Nephron (organoid): Measurements from ENCODE around the gene MEF2A.

Experiments used
- H3K27ac Mint-ChIP-seq, 3 experiments: 2 replicates each; pipeline ENCODE4 v1.8.0; 2020; ENCODE audit warnings: mixed read lengths in 3 of 3, mild to moderate bottlenecking in 2 of 3, moderate library complexity in 1 of 3
- H3K27me3 Mint-ChIP-seq: 2 replicates; pipeline ENCODE4 v1.8.0; 2021; ENCODE audit warnings: low read depth, mild to moderate bottlenecking, moderate library complexity, mixed read lengths
- H3K36me3 Mint-ChIP-seq: 2 replicates; pipeline ENCODE4 v1.8.0; 2020; ENCODE audit warnings: low read depth, mixed read lengths
- H3K4me1 Mint-ChIP-seq: 2 replicates; pipeline ENCODE4 v1.8.0; 2020; ENCODE audit warnings: mixed read lengths
- H3K4me3 Mint-ChIP-seq, 3 experiments: 2 replicates each; pipeline ENCODE4 v1.8.0; 2020; ENCODE audit warnings: mild to moderate bottlenecking in 3 of 3, mixed read lengths in 3 of 3, moderate library complexity in 2 of 3
- H3K9me3 Mint-ChIP-seq: 2 replicates; pipeline ENCODE4 v1.8.0; 2020; ENCODE audit warnings: mixed read lengths
- CTCF ChIP-seq, 3 experiments: fragments of 200-600 bp; sonication (generic); IDR thresholded peaks; one replicate each; pipeline ENCODE4 v1.5.0; 2021; ENCODE audit warnings: antibody characterized with exemption in 3 of 3; ENCODE audit not compliant: unreplicated experiment in 3 of 3

The MEF2A gene

GRCh38 chr15:99630607-99631131 is 64.9 kb downstream of the MEF2A start:
- H3K9me3 Mint-ChIP-seq, result peaks cover 34% of the 10 kb centered on the region
- no peaks in the 10 kb centered on the region for H3K27me3 Mint-ChIP-seq
- TF ChIP-seq CTCF (IDR thresholded peaks at IDR 0.05; ENCODE audit: unreplicated experiment in 3 of 3), result no peak
- no peak overlapping the region for H3K4me3 Mint-ChIP-seq
- H3K36me3 Mint-ChIP-seq, result peaks cover 73% of the 10 kb centered on the region
- H3K27ac Mint-ChIP-seq, result peak overlapping the region; percentile 8 to 80 (median 57)
- H3K4me1 Mint-ChIP-seq, result peaks cover 17% of the 10 kb centered on the region

- H3K9me3 Mint-ChIP-seq, result peaks cover 33% of the 10 kb centered on the region
- H3K27ac Mint-ChIP-seq, result peak overlapping the region; percentile 21 to 80 (median 57)
- no peaks in the 10 kb centered on the region for H3K27me3 Mint-ChIP-seq
Measured at GRCh38 chr15:99631255-99631654, 65.5 kb downstream of the MEF2A start.

GRCh38 chr15:99632521-99632920 is 66.7 kb downstream of the MEF2A start:
- H3K27me3 Mint-ChIP-seq, result no peaks in the 10 kb centered on the region
- H3K36me3 Mint-ChIP-seq, result peaks cover 76% of the 10 kb centered on the region
- H3K27ac Mint-ChIP-seq, result no peak overlapping the region
- H3K9me3 Mint-ChIP-seq, result peaks cover 34% of the 10 kb centered on the region
- H3K4me1 Mint-ChIP-seq, result peaks cover 17% of the 10 kb centered on the region
- no peak overlapping the region for H3K4me3 Mint-ChIP-seq
- TF ChIP-seq CTCF (IDR thresholded peaks at IDR 0.05; ENCODE audit: unreplicated experiment in 3 of 3), result no peak

More at GRCh38 chr15:99631255-99631654, 65.5 kb downstream of the MEF2A start:
- no peak overlapping the region for H3K4me3 Mint-ChIP-seq
- peaks cover 17% of the 10 kb centered on the region for H3K4me1 Mint-ChIP-seq
- TF ChIP-seq CTCF (IDR thresholded peaks at IDR 0.05; ENCODE audit: unreplicated experiment in 3 of 3), result no peak
- H3K36me3 Mint-ChIP-seq, result peaks cover 73% of the 10 kb centered on the region

- Mint-ChIP-seq H3K4me1 (peaks cover 17% of the 10 kb centered on the region), H3K27me3 (no peaks in the 10 kb centered on the region), H3K9me3 (peaks cover 38% of the 10 kb centered on the region), H3K36me3 (peaks cover 76% of the 10 kb centered on the region), H3K27ac (no peak overlapping the region), H3K4me3 (no peak overlapping the region)
- TF ChIP-seq CTCF (IDR thresholded peaks at IDR 0.05; ENCODE audit: unreplicated experiment in 3 of 3), result no peak
Measured at GRCh38 chr15:99633655-99634054, 67.9 kb downstream of the MEF2A start.

GRCh38 chr15:99634576-99634975 is 68.8 kb downstream of the MEF2A start:
- Mint-ChIP-seq H3K27ac (no peak overlapping the region), H3K4me3 (no peak overlapping the region), H3K9me3 (peaks cover 38% of the 10 kb centered on the region), H3K27me3 (no peaks in the 10 kb centered on the region), H3K4me1 (peaks cover 17% of the 10 kb centered on the region), H3K36me3 (peaks cover 73% of the 10 kb centered on the region)
- no peak for TF ChIP-seq CTCF (IDR thresholded peaks at IDR 0.05; ENCODE audit: unreplicated experiment in 3 of 3)

GRCh38 chr15:99635145-99635544 is 69.4 kb downstream of the MEF2A start:
- Mint-ChIP-seq H3K27me3 (no peaks in the 10 kb centered on the region), H3K4me3 (no peak overlapping the region), H3K27ac (no peak overlapping the region), H3K4me1 (peaks cover 17% of the 10 kb centered on the region), H3K36me3 (peaks cover 74% of the 10 kb centered on the region), H3K9me3 (peaks cover 34% of the 10 kb centered on the region)
- TF ChIP-seq CTCF (IDR thresholded peaks at IDR 0.05; ENCODE audit: unreplicated experiment in 3 of 3), result no peak
